ENCODE results near the gene FBL.

DNA sequence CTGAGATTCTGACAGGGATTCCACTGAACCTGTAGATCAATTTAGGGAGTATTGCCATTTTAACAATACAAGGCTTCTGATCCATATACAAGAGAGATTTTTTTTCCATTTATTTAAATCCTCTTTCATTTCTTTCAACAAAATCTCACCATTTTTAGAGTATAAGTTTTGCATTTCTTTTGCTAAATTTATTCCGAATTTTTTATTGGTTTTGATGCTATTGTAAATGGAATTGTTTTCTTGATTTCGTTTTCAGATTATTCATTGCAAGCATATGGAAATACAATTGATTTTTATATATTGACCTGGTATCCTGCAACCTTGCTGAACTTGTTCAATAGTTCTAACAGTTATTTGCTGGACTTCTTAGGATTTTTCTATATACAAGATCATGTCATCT is 49.1 kb downstream of the FBL start:
- TF ChIP-seq, protein P1, sequence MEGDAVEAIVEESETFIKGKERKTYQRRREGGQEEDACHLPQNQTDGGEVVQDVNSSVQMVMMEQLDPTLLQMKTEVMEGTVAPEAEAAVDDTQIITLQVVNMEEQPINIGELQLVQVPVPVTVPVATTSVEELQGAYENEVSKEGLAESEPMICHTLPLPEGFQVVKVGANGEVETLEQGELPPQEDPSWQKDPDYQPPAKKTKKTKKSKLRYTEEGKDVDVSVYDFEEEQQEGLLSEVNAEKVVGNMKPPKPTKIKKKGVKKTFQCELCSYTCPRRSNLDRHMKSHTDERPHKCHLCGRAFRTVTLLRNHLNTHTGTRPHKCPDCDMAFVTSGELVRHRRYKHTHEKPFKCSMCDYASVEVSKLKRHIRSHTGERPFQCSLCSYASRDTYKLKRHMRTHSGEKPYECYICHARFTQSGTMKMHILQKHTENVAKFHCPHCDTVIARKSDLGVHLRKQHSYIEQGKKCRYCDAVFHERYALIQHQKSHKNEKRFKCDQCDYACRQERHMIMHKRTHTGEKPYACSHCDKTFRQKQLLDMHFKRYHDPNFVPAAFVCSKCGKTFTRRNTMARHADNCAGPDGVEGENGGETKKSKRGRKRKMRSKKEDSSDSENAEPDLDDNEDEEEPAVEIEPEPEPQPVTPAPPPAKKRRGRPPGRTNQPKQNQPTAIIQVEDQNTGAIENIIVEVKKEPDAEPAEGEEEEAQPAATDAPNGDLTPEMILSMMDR (conservative IDR thresholded peaks at IDR 0.05; ENCODE audit: low read depth, low read length) = no peak
- TF ChIP-seq EZH2 (IDR thresholded peaks at IDR 0.05; ENCODE audit: borderline replicate concordance, low read depth, low read length, poor library complexity, severe bottlenecking) = no peak
